ENCODE results near the gene CELSR2.

- no peak for TF ChIP-seq POLR2AphosphoS5 (IDR thresholded peaks at IDR 0.05; ENCODE audit: low read depth, low read length)
- TF ChIP-seq SIN3A (IDR thresholded peaks at IDR 0.05; ENCODE audit: borderline replicate concordance, insufficient read depth, low read length), result no peak
These were observed 24.0 kb upstream of the CELSR2 start for GRCh38 chr1:109225308-109225707.
